Measurements from ENCODE around the gene UBQLNL.

GRCh38 chr11:5534046-5534445 is 17.5 kb upstream of the UBQLNL start:
- no peak for TF ChIP-seq POLR2A (IDR thresholded peaks at IDR 0.05)
- no peak for TF ChIP-seq CTCF (IDR thresholded peaks at IDR 0.05 in 4 of 5, conservative IDR thresholded peaks at IDR 0.05 in 1 of 5)

Data from gastrocnemius medialis (tissue), 4 donors.